WTC11 (cell line): ENCODE data around the gene NAP1L5.

Source experiments
- ATF1 ChIP-seq: sonication (generic); formaldehyde crosslinking; IDR thresholded peaks from 2 replicates; pipeline ENCODE4 v1.8.1; 2023; ENCODE audit warnings: mild to moderate bottlenecking, moderate library complexity, missing genetic modification reagents
- CTCF ChIP-seq: fragments of 200-600 bp; IDR thresholded peaks from 2 replicates; pipeline ENCODE4 v1.8.0; 2022; ENCODE audit warnings: antibody characterized with exemption
- NFYB ChIP-seq: sonication (generic); formaldehyde crosslinking; conservative IDR thresholded peaks from 2 replicates; pipeline ENCODE4 v1.8.0; 2022; ENCODE audit warnings: low read depth, missing genetic modification reagents
- PRDM15 ChIP-seq: sonication (generic); formaldehyde crosslinking; IDR thresholded peaks from 2 replicates; pipeline ENCODE4 v1.8.0; 2022; ENCODE audit warnings: missing genetic modification reagents
- SP1 ChIP-seq: sonication (generic); formaldehyde crosslinking; conservative IDR thresholded peaks from 2 replicates; pipeline ENCODE4 v1.8.1; 2022; ENCODE audit warnings: missing genetic modification reagents
- ZNF121 ChIP-seq: sonication (generic); formaldehyde crosslinking; IDR thresholded peaks from 2 replicates; pipeline ENCODE4 v1.8.0; 2023; ENCODE audit warnings: missing genetic modification reagents
- ZNF219 ChIP-seq: sonication (generic); formaldehyde crosslinking; IDR thresholded peaks from 2 replicates; pipeline ENCODE4 v1.8.0; 2023; ENCODE audit warnings: missing genetic modification reagents, mild to moderate bottlenecking, borderline replicate concordance

GRCh38 chr4:88673886-88674285 lies 23.7 kb downstream of the NAP1L5 start:
- TF ChIP-seq SP1 (no peak), ATF1 (CRISPR knock-in tag) (no peak), NFYB (CRISPR knock-in tag) (no peak), ZNF121 (CRISPR knock-in tag) (no peak), ZNF219 (CRISPR knock-in tag) (no peak), CTCF (no peak), PRDM15 (no peak)
